GM19467 (cell line): Measurements from ENCODE around the gene NFATC4.

ENCODE experiments used
- ATAC-seq: cut with Tn5 transposase; IDR thresholded peaks from one replicate; pipeline ENCODE4 v1.9.1; 2021; ENCODE audit warnings: mild to moderate bottlenecking, moderate library complexity; ENCODE audit not compliant: unreplicated experiment

Gene NFATC4

DNA sequence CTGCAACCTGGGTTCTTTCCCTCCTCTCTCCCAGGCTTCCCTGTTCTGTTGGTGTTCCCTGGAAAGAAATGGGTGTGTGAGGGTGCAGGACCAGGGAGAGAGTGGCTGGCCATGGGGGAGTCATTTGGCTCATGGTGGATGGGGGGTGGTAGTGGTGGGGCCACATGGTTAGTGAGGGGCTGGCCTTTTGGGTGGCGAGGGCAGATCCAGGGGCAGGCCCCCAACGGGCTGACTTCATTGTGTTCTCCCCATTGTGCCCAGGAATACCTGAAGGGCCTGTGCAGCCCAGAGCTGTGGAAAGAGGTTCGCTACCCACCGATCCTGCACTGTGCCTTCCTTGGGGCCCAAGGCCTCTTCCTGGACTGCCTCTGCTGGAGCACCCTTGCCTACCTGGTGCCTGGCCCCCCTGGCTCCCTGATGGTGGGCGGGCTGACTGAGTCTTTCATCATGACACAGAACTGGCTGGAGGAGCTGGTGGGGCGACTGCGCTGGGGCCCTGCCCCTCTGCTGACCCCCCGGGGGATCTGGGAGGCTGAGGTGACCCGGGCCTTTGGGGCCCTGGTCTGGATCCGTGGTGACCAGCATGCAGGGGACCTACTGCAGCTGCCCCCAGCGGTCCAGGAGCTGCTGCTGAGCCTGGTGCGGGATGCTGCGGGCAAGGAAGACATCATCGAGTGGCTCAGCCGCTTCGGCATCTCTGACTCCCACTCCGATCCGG, 39.8 kb downstream of the NFATC4 start:
- ATAC-seq, result no peak

DNA sequence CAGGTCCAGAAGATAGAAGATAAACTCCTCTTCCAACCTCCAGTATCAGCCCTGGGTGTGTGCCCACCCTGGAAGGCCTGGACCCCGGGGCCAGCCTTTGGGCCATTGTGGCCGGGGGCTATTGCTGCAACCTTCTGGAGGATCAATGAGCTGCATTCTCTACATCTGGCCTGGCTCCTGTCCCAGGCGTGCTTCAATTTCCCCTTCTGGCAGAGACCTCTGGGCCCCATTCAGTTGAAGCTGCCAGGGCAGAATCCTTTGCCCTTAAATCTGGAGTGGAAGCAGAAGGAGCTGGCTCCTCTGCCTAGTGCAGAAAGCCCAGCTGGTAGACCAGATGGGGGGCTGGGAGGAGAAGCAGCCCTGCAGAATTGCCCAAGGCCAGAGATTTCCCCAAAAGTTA, 40.8 kb downstream of the NFATC4 start:
- no peak for ATAC-seq

DNA sequence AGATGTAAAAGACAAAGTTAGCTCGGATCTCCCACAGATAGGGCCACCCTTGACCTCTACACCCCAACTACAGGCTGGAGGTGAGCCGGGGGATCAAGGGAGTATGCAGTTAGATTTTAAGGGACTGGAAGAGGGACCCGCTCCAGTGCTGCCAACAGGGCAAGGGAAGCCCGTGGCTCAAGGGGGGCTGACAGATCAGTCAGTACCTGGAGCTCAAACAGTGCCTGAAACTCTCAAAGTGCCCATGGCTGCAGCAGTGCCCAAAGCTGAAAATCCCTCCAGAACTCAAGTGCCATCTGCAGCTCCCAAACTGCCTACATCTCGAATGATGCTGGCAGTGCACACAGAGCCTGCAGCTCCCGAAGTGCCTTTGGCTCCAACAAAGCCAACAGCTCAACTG, 41.2 kb downstream of the NFATC4 start:
- ATAC-seq, result no peak

DNA sequence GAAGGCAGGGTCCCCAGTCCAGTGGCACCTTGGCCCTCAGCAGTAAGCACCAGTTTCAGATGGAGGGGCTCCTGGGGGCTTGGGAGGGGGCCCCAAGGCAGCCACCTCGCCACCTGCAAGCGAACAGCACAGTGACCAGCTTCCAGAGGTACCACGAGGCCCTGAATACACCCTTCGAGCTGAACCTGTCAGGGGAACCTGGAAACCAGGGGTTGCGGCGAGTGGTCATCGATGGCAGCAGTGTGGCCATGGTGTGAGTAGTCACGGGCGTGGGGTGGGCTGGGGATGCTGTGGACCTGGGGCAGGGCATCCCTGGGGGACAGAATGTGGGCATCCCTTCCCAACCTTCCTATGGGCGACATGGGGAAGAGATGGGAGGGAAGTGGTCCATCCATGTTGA, 42.0 kb downstream of the NFATC4 start:
- no peak for ATAC-seq

DNA sequence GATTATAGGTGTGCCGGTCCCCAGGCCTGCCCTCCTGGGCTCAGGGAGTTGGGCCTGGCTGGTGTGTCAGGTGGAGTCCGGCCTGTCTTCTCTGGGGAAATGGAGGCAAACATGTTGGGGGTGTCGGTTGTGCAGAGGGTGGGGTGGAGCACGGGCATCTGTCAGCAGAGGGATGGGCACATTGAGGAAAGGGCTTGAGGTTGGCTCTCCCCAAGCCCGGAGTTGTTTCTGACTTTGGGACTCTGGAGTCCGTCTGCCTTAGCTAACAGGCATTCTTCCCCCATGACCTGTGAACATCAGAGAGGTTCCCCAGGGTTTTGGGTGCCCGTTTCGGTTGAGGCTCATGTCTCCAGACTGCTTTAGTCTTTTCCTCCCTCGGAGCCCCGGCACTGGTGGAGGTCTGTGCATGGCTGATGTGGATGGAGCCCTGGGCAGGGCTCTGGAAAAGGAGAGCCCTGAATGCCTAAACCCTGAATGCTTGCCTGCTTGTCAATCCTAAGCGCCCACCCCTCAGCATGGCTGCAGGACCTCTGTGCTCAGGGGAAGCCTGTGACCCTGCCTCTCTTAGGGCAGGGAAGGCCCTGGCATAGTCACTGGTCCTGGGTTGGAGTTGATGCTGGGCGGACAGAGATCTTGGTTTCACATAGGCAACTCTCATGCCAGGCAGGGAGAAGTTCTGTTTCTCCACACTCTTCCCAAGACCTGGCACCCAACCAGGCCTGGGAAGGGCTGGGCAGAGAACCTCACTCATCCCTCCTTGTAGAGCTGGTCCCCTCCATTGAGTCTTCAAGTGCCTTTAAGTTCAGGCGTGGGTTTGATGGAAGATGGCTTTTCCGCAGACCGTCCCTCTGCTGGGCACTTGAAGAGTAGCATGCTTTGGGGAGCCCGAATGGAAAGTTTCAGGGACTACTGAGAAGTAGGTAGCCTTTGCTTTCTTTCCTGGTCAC, 43.7 kb downstream of the NFATC4 start:
- no peak for ATAC-seq

DNA sequence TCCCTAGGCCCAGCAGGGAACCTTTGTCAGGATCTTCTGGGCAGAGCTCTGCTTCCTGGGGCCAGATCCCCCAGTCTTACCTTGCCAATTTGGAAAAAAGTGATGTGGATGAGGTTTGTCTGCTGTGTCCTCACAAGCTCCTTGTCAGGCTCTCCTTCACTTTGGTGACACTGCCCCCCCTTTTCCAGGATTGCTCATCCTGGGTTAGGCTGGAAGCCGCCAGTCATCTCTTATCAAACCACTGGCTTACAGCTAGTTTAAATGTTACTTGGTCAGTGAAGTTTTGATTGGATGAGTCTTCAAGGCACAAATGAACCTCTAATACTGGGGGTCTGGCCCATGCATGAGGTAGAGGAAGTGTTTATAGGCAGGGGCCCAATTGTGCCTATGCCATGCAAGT, 46.1 kb downstream of the NFATC4 start:
- ATAC-seq, result no peak

DNA sequence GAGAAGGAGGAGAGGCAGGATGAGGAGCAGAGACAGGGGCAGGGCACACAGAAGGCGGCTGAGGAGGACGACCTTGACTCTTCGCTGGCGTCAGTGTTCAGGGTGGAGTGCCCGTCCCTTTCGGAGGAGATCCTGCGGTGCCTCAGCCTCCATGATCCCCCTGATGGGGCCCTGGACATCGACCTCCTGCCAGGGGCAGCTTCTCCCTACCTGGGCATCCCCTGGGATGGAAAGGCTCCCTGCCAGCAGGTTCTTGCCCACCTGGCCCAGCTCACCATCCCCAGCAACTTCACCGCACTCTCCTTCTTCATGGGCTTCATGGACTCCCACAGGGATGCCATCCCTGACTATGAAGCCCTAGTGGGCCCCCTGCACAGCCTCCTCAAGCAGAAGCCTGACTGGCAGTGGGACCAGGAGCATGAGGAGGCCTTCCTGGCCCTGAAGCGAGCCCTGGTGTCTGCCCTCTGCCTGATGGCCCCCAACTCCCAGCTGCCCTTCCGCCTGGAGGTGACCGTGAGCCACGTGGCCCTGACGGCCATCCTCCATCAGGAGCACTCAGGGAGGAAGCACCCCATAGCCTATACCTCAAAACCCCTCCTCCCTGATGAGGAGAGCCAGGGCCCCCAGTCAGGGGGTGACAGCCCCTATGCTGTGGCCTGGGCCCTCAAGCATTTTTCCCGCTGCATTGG, 46.9 kb downstream of the NFATC4 start:
- no peak for ATAC-seq

DNA sequence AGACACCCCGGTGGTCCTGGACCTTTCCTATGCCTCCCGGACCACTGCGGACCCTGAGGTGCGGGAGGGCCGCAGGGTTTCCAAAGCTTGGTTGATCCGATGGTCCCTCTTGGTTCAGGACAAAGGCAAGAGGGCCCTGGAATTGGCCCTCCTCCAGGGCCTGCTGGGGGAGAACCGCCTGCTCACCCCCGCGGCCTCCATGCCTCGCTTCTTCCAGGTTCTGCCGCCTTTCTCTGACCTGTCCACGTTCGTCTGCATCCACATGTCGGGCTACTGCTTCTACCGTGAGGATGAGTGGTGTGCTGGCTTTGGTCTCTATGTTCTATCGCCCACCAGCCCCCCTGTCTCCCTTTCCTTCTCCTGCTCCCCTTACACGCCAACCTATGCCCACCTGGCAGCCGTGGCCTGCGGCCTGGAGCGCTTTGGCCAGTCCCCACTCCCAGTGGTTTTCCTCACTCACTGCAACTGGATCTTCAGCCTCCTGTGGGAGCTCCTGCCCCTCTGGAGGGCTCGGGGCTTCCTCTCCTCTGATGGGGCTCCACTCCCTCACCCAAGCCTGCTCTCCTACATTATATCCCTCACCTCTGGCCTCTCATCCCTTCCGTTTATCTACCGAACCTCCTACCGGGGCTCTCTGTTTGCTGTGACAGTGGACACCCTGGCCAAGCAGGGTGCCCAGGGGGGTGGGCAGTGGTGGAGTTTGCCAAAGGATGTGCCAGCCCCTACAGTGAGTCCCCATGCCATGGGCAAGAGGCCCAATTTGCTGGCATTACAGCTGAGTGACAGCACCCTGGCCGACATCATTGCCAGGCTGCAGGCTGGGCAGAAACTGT, 47.7 kb downstream of the NFATC4 start:
- ATAC-seq, result no peak

DNA sequence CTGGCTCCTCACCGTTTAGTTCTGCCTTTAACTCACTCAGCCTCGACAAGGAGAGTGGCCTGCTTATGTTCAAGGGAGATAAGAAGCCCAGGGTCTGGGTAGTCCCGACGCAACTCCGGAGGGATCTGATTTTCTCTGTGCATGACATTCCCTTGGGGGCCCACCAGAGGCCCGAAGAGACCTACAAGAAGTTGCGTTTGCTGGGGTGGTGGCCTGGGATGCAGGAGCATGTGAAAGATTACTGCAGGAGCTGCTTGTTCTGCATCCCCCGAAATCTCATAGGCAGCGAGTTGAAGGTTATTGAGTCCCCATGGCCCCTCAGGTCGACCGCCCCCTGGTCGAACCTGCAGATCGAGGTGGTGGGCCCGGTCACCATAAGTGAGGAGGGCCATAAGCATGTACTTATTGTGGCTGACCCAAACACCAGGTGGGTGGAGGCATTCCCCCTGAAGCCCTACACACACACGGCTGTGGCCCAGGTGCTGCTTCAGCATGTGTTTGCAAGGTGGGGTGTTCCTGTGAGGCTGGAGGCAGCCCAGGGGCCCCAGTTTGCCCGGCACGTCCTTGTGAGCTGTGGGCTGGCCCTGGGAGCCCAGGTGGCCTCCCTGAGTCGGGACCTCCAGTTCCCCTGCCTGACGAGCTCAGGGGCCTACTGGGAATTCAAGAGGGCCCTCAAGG, 48.4 kb downstream of the NFATC4 start:
- ATAC-seq, result no peak

DNA sequence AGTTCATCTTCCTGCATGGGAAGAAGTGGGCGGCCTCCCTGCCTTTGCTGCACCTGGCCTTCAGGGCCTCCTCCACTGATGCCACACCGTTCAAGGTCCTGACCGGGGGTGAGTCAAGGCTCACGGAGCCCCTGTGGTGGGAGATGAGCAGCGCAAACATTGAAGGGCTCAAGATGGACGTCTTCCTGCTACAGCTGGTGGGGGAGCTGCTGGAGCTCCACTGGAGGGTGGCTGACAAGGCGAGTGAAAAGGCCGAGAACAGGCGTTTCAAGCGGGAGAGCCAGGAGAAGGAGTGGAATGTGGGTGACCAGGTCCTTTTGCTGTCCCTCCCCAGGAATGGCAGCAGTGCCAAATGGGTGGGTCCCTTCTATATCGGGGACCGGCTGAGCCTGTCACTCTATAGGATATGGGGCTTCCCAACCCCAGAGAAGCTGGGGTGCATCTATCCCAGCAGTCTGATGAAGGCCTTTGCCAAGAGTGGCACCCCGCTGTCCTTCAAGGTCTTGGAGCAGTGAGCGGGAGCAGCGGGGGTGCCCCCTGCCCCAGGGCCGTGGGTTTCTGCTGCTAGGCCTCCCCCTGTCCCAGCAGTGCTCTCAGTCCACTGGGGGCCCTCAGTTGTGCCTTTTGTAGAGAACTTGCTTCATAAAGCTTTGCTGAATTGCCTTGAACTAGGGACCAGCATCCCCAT, 49.1 kb downstream of the NFATC4 start:
- no peak for ATAC-seq

DNA sequence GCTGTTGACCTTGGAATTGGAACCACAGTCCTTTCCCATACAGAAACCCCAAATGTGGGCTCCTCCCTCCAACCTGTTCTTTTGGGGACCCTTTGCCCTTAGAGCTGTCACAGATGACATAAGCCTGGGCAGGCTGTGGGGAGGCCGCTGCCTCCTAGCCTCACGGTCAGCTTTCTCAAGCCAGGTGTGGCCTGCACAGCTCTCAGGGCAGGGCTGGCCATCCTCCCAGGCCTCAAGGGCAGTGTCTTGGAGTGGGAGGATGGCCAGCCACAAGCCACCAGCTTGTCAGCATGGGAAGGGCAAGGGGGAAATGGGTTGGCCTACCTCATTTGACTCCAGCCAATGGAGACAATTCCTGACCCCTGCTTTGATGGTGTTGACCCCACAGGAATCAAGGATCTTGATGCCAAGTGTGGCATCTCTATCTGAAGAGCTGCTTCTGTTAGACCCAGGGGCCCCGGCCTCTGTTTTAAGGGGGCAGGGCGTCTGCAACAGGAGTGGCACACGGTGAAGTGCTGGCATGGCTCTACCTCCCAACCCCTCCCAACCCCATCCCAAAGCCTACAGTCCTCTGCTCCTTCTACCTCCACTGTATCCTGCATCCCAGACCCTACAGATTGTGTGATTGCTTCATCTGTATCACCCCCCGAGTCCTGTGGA, 50.0 kb downstream of the NFATC4 start:
- no peak for ATAC-seq

DNA sequence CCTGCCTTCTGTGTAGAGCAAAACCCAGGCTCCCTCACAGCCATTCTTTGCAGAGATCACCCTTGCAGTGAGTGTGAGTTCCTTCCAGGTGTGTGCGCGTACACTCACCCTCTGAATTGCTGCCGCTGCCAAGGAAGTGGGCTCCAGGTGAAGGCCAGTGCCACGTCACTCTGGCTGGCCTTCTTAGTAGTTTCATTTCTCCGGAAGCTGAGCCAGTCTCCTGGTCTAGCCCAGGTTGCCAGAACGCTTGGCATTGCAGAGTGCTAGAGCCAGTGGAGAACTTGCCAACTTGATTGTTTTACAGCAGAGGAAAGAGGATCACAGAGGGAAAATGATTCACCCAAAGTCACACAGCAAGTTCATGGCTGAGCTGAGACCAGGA, 50.5 kb downstream of the NFATC4 start:
- ATAC-seq, result no peak

DNA sequence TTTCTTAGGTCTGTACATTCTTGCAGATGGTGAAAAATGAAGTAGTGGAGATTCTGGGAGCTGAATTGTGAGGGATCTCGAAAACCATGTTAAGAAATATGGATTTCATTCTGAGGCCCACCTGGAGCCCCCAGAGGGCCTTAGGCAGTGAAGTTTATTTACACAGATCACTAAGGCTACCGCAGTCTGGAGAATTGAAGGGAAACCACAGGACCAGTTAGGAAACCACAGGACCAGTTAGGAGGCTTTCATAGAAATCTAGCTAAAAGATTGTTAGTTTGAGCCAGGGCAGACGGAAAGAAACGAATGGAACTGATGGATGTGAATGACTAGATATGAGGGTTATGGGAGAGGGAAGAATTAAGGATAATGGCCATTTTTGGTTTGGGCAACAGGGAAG, 54.3 kb downstream of the NFATC4 start:
- ATAC-seq, result no peak

DNA sequence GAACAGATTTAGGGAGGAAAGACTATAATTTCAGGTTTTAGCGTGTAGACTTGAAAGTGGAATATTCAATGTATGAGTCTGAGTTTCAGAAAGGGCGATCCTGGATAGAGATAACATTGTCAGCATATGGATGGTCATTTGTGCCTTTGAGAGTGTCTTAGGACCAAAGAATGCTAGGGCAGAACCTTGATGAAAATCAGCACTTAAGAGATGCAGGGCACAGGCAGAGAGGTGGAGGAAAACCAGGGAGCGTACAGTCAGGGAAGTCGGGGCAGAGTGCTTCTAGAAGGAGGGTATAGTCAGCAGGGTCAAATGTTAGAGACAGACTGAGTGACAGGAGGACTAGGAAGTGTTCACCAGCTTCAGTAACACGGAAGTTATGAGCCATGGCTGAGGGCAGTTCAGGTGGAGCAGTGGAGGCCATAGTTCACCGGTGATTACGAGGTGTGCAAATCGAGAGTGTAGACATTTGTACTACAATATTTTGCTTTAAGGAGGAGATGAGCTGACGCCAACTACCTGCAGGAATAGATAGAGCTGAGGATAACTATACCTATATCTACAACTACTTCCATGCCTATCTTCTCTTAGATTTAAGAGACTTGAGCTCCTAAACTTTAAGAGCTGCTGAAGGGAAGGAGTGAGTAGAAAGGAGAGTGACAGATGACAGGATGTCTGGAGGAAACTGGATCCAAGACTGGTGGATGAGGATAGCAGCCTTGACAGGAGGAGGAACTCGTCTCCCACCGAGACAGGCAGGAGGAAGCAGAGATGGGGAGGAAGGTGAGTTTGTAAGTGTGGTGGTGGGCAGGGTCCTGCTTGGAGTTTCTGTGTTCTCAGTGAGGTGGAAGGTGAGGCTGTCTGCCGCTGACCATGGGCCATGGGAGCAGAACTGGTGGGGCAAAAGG, 55.0 kb downstream of the NFATC4 start:
- ATAC-seq, result no peak

DNA sequence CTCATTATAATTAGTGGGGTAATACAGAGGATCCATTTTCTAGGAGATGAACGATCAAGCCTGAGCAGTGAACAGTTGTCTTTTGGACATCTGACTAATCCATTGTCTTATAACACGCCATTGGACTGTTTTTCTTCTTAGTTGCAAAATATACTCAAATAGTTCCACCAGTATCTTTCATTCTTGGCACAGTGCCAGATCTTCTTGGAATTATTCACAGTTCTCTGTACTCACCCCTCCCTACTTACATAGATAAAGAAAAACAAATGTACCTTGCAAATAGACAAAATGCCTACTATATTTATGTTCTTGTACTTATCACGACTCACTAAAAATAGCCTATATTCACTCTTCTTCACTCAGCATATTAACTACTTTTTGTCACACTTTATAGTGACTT, 57.7 kb downstream of the NFATC4 start:
- ATAC-seq, result no peak

DNA sequence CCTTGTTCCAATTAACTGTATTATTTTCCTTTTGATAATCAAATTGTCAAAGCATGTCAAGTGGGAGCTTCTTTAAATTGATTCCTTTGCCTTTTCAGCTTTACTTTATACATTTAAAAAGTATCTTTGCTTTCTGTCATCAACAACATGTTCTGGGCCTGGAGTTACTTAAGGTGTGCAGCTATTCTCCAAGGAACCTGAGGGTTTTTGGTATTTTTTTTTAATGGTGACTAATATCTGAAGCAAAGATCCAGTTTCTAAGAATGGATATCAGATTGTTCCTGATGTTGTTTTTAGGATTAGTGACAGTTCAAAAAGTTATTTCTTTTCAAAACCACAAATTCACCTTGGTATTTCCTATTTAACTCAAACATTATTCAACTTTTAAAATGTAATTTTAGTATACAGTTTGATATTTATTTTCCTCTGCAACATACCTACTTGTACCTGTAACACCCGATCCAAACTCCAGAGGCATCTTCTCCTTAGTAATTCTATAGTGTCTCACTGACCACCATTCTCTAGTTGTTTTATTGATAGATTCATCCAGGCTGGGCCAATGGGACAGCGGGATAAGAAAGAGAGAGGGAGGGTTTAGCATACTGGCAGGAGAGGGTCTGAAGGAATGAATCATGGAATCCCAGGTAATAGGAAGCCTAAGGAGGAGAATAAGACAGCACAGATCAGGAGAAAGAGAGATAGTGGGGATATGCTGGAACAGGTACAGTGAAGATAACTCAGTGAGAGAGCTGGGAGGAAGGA, 58.3 kb downstream of the NFATC4 start:
- no peak for ATAC-seq

DNA sequence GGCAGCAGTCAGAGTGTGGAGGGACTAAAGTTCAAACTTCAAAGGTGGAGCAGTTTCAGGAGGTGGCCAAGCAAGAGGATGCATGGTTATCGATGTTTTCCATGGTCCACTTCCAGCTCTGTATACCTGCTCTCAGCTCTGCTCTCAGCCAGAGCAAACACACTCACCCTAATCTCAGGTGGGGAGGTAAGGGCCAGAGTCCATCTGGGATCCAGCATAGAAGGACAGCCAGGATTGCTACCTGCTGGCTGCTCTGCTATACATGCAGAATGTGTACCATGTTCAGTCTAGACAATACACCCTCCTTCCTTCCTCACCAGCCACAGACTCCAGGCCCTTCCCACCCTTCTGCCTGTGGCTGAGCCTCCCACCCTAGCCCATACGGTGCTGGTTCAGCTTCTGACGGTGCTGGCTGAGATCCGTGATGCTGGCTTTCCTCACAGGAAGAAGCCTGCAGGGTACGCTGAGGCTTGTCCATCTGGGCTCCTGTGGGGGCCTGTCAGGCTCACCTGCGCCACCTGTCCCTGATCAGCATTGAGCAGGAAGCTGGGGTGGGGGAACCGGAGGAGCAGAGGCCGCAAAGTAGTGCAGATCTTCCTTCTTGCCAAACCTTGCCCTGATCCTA, 59.0 kb downstream of the NFATC4 start:
- no peak for ATAC-seq
